Smooth muscle cell (in vitro differentiated cells): ENCODE data around the gene CTRB1. TPM values are rescaled to one million over a fixed set of nuclear protein-coding genes. Genes with fewer than 3 reads are reported as not detected.
"Not testable (repeated sequence)": the region's sequence is repeated elsewhere in the genome, so short reads cannot be mapped to it uniquely, and the experiment has no call there.

ENCODE experiments used
- DNase-seq: peaks from one replicate; lab custom pipeline; 2025; ENCODE audit not compliant: unreplicated experiment; lab: John Stamatoyannopoulos, UW
- H2AFZ ChIP-seq: fragments of 200-600 bp; sonication (generic); 2 replicates; pipeline ENCODE4 v1.6.0; 2016; ENCODE audit warnings: antibody characterized with exemption, low read depth, mild to moderate bottlenecking
- H3F3A ChIP-seq: fragments of 200-600 bp; sonication (generic); 2 replicates; pipeline ENCODE4 v1.6.0; 2017; ENCODE audit warnings: antibody characterized with exemption, low read depth
- H3K27ac ChIP-seq: fragments of 200-600 bp; sonication (generic); 2 replicates; pipeline ENCODE4 v1.5.1; 2016; ENCODE audit warnings: low read depth, mild to moderate bottlenecking
- H3K27me3 ChIP-seq: fragments of 200-600 bp; sonication (generic); 2 replicates; pipeline ENCODE4 v1.6.1; 2016; ENCODE audit warnings: low read depth, mild to moderate bottlenecking
- H3K36me3 ChIP-seq: fragments of 200-600 bp; sonication (generic); 2 replicates; pipeline ENCODE4 v1.5.1; 2016; ENCODE audit warnings: low read depth
- H3K4me1 ChIP-seq: fragments of 200-600 bp; sonication (generic); 2 replicates; pipeline ENCODE4 v1.5.1; 2016; ENCODE audit warnings: low read depth
- H3K4me2 ChIP-seq: fragments of 200-600 bp; sonication (generic); 2 replicates; pipeline ENCODE4 v1.6.0; 2016; ENCODE audit warnings: mild to moderate bottlenecking
- H3K4me3 ChIP-seq: fragments of 200-600 bp; sonication (generic); 2 replicates; pipeline ENCODE4 v1.5.1; 2016; ENCODE audit warnings: mild to moderate bottlenecking
- H3K79me2 ChIP-seq: fragments of 200-600 bp; sonication (generic); 2 replicates; pipeline ENCODE4 v1.6.0; 2016; ENCODE audit warnings: low read depth, mild to moderate bottlenecking
- H3K9ac ChIP-seq: fragments of 200-600 bp; sonication (generic); 2 replicates; pipeline ENCODE4 v1.6.0; 2016; ENCODE audit warnings: low read depth
- H3K9me3 ChIP-seq: fragments of 200-600 bp; sonication (generic); replicated peaks from 2 replicates; pipeline ENCODE4 v1.5.1; 2016; ENCODE audit warnings: low read depth
- H4K20me1 ChIP-seq: fragments of 200-600 bp; sonication (generic); 2 replicates; pipeline ENCODE4 v1.6.0; 2016; ENCODE audit warnings: low read depth
- WGBS: methylation state at CpG from one replicate; pipeline ENCODE4 v1.1.7; 2016; ENCODE audit warnings: low lambda C conversion rate; 5-methylcytosine and 5-hydroxymethylcytosine counted together
- polyA plus RNA-seq: library from polyadenylated mRNA; unstranded; fragments of >200 nt; fragmentation: Nextera tagmentation; extraction: Ambion mirVana; gene quantifications from 2 replicates; pipeline ENCODE4 v1.2.1, GENCODE V29; 2016
- total RNA-seq: library from RNA; depleted of rRNA; stranded (reverse); fragments of >200 nt; gene quantifications from 2 replicates; pipeline ENCODE4 v1.2.3, GENCODE V29; 2014
- TF ChIP-seq, protein P1 (sequence below): fragments of 200-600 bp; sonication (generic); IDR thresholded peaks from 2 replicates; pipeline ENCODE4 v1.5.1; 2017; ENCODE audit warnings: borderline replicate concordance, mild to moderate bottlenecking, antibody characterized with exemption; ENCODE audit not compliant: insufficient read depth, poor library complexity, severe bottlenecking

The CTRB1 gene
- total and polyA plus RNA-seq, 2 experiments from 2014 or later, result 1.9 TPM; not detected in 1

DNA sequence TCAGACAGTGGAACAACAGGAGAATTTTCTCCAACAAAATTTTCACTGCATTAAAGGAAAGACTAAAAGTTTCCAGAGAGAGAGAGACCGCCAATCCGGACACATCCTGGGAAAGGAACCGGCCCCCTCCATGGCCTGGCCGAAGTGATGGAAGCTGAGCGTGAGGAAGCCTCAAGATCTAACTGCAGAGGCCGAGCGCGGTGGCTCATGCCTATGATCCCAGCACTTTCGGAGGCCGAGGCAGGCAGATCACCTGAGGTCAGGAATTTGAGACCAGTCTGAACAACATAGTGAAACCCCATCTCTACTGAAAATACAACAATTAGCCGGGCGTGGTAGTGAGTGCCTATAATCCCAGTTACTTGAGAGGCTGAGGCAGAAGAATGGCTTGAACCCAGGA is 15.7 kb upstream of the CTRB1 start:
- TF ChIP-seq, protein P1, sequence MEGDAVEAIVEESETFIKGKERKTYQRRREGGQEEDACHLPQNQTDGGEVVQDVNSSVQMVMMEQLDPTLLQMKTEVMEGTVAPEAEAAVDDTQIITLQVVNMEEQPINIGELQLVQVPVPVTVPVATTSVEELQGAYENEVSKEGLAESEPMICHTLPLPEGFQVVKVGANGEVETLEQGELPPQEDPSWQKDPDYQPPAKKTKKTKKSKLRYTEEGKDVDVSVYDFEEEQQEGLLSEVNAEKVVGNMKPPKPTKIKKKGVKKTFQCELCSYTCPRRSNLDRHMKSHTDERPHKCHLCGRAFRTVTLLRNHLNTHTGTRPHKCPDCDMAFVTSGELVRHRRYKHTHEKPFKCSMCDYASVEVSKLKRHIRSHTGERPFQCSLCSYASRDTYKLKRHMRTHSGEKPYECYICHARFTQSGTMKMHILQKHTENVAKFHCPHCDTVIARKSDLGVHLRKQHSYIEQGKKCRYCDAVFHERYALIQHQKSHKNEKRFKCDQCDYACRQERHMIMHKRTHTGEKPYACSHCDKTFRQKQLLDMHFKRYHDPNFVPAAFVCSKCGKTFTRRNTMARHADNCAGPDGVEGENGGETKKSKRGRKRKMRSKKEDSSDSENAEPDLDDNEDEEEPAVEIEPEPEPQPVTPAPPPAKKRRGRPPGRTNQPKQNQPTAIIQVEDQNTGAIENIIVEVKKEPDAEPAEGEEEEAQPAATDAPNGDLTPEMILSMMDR, result no peak
- Histone ChIP-seq H3K9me3 (no peaks in the 10 kb centered on the region), H3K4me2 (no peak overlapping the region), H3K4me1 (no peaks in the 10 kb centered on the region), H3K27ac (no peak overlapping the region), H4K20me1 (no peaks in the 10 kb centered on the region), H3F3A (no peaks in the 10 kb centered on the region), H3K36me3 (no peaks in the 10 kb centered on the region), H3K9ac (no peak overlapping the region), H3K27me3 (no peaks in the 10 kb centered on the region), H3K4me3 (no peak overlapping the region), H2AFZ (no peak overlapping the region), H3K79me2 (no peaks in the 10 kb centered on the region)
- WGBS, result 95% methylated on average over 12 of the region's 12 CpGs
- no peak for DNase-seq

DNA sequence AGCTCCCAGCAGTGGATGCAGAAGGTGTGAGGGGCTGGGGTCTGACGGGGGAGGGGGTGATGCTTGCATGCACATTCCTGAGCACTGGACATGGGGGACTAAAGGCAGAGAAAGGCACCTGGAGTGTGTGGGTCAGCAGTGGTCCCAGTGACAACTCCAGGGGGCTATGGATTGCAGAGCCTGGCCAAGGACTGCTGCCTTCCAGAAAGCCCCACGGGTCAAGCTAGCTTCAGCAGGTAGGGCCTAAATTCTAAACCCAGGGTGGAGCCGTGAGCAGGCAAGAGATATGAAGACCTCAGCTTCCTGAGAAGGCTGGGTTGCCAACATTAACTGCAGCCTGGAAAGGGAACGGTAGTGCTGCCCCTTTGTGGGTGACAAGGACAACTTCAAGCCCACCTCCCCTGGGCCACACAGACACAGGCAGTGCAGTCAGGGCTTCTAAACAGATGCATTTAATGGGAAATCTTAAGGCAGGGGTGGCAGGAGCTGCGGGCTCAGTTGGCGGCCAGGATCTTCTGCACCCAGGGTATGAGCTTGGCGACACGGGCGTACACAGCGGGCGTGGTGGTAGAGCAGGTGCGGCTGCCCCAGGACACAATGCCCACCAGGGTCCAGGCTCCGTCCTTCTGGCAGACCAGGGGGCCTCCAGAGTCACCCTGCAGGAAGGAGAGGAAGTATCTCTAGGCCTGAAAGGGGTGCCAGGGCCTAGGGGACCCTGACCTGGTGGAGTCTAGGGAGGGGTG is 14.9 kb upstream of the CTRB1 start:
- no peaks in the 10 kb centered on the region for H3K36me3 ChIP-seq

DNA sequence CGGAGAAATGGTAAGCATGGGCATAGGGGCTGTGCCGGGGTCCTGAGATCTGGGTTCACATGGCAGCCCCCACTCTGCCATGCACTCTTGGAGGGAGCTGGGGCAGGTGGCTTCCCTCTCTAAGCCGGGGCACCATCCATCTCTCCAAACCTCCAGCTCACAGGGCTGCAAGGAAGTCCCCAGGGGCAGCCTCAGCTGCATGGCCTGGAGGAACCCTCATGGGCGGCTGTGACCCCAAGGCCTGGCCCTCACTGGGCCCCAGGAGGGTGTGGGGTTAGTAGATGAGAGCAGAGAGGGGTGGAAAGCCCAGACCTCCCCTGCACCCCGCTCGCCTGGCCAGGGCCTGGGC is 14.4 kb upstream of the CTRB1 start:
- no peak overlapping the region for H3K27ac ChIP-seq
- no peak overlapping the region for H3K4me2 ChIP-seq
- H3K27me3 ChIP-seq, result no peaks in the 10 kb centered on the region
- no peaks in the 10 kb centered on the region for H4K20me1 ChIP-seq
- WGBS, result 98% methylated on average over 5 of the region's 6 CpGs
- no peaks in the 10 kb centered on the region for H3F3A ChIP-seq
- no peak for DNase-seq
- H3K79me2 ChIP-seq, result no peaks in the 10 kb centered on the region
- TF ChIP-seq, protein P1, result no peak
- H3K9me3 ChIP-seq, result no peaks in the 10 kb centered on the region
- H2AFZ ChIP-seq, result no peak overlapping the region
- H3K9ac ChIP-seq, result no peak overlapping the region
- H3K4me1 ChIP-seq, result no peaks in the 10 kb centered on the region
- H3K4me3 ChIP-seq, result no peak overlapping the region
- no peaks in the 10 kb centered on the region for H3K36me3 ChIP-seq

More for the DNA sequence above, 14.9 kb upstream of the CTRB1 start:
- Histone ChIP-seq H3F3A (no peaks in the 10 kb centered on the region), H3K4me3 (no peak overlapping the region), H3K9ac (no peak overlapping the region), H3K4me1 (no peaks in the 10 kb centered on the region), H3K79me2 (no peaks in the 10 kb centered on the region), H3K4me2 (no peak overlapping the region), H3K27me3 (no peaks in the 10 kb centered on the region), H4K20me1 (no peaks in the 10 kb centered on the region), H3K9me3 (no peaks in the 10 kb centered on the region), H3K27ac (no peak overlapping the region), H2AFZ (no peak overlapping the region)
- TF ChIP-seq, protein P1, result no peak
- no peak for DNase-seq
- 85% methylated on average over 13 of the region's 13 CpGs for WGBS

DNA sequence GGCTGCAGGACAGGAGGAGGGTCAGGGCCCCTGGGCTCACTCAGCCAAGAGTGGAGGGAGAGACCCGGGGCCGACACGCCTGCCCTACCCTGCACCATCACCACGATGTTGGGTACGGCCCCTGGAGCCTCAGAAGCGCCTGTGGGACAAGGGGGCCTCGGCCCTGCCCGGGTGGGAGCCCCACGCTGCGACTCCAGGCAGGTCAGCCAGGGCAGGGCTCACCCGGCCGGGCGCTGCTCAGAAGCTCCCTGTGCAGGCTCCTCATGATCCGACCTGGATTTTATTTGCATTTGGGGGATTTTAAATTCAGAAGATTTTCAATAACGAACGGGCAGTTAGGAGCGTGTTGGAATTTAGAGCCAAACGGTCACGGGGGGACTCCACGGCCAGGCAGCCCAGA is 13.9 kb upstream of the CTRB1 start:
- not testable (repeated sequence) for H3K4me3 ChIP-seq, H3F3A ChIP-seq, H3K9me3 ChIP-seq, H3K79me2 ChIP-seq, H3K27ac ChIP-seq, H3K4me1 ChIP-seq, H4K20me1 ChIP-seq, H3K27me3 ChIP-seq, H3K4me2 ChIP-seq, H3K36me3 ChIP-seq, H3K9ac ChIP-seq, DNase-seq, H2AFZ ChIP-seq
- WGBS, result no CpG with 5 or more reads among the region's 20 CpGs

DNA sequence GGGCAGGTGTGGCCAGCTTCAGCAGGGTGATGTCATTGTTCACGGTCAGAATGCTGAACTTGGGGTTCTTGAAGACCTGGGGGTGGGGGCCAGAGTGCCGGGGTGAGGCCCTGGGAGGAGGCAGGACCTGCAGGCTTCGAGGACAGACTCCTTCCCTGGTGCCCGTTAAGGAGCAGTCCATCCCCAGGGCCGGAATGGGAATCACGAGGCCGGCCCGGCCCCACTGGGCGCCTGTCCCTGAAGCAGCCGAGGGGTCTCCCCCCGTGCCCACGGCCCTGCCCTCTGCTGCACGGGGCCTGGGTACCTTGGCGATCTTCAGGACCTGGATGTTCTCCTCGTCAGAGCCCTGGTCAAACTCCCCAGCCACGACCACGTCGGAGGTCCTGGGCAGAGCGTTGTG is 13.3 kb upstream of the CTRB1 start:
- not testable (repeated sequence) for DNase-seq, H3K4me2 ChIP-seq, H3F3A ChIP-seq, H3K36me3 ChIP-seq, H3K79me2 ChIP-seq, H3K4me1 ChIP-seq, H3K4me3 ChIP-seq, H3K27me3 ChIP-seq, H3K9ac ChIP-seq, H3K9me3 ChIP-seq, H2AFZ ChIP-seq, H4K20me1 ChIP-seq, H3K27ac ChIP-seq
- 93% methylated on average over 5 of the region's 19 CpGs for WGBS

DNA sequence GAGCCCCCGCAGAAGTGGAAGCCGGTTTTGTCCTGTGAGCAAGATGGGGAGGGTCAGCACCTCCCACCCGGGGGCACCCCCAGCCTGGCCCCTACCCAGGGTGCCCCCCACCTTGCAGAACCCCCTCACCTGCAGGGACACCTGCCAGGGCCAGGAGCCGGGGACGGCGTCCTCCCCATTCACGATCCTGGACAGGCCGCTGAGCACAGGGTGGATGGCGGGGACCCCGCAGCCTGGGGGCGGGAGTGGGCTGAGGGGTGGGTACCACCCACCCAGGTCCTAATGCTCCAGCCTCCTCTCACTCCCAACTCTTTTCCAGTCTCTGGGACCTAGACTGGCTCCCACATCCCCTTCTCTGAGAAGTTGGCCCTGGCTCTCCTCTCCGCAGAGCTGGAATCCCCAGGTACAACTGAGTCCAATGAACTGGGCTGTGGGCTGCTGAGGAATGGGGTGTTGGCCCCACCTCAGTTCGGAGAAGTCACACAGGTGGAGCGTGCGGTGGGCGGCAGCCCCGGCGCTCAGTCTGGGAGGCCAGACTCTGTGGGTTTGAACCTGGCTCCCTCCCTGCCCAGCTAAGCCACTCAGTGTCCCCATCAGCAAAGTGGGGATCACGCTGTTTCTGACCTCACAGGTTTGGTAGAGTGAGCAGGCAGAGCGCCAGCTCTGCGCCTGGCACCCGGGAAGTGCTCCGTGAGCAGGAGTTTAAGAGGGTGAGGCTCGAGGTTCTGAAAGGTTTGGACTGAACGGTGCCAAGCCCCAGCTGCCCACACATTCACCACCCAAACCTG is 12.6 kb upstream of the CTRB1 start:
- not testable (repeated sequence) for H3K27me3 ChIP-seq, DNase-seq, H3K36me3 ChIP-seq, H3K4me2 ChIP-seq, H3K9ac ChIP-seq, H3K27ac ChIP-seq, H3K9me3 ChIP-seq, H3K4me1 ChIP-seq, H3F3A ChIP-seq, H4K20me1 ChIP-seq, H2AFZ ChIP-seq, H3K79me2 ChIP-seq, H3K4me3 ChIP-seq
- WGBS, result 88% methylated on average over 14 of the region's 25 CpGs
